RPMI8226 (cell line): ENCODE results near the gene LY9.
A peak's percentile ranks its signal among the peaks of the same experiment; 100 is the strongest.

Experiments
- DNase-seq: peaks from one replicate; pipeline ENCODE4 v3.0.0-alpha.2; 2015

LY9 gene

GRCh38 chr1:160795951-160796383 lies at the start of gene LY9:
Gene LY9, plus strand, starts transcription at chr1:160796174. Its CDS starts 14 bp downstream, at chr1:160796188.
- DNase-seq, result peak; percentile 62

GRCh38 chr1:160746836-160747500 lies 49.0 kb upstream of the LY9 start:
- DNase-seq, result no peak

GRCh38 chr1:160747717-160748116 lies 48.3 kb upstream of the LY9 start:
- no peak for DNase-seq

- no peak for DNase-seq
Measured at GRCh38 chr1:160748181-160748877, 47.6 kb upstream of the LY9 start.

GRCh38 chr1:160748878-160749269 lies 47.1 kb upstream of the LY9 start:
- DNase-seq, result peak; percentile 34

GRCh38 chr1:160750608-160751007 lies 45.4 kb upstream of the LY9 start:
- no peak for DNase-seq

- DNase-seq, result no peak
Measured at GRCh38 chr1:160752406-160752805, 43.6 kb upstream of the LY9 start.

- no peak for DNase-seq
Measured at GRCh38 chr1:160752924-160753323, 43.0 kb upstream of the LY9 start.

GRCh38 chr1:160753594-160753993 lies 42.4 kb upstream of the LY9 start:
- no peak for DNase-seq

GRCh38 chr1:160755461-160755860 lies 40.5 kb upstream of the LY9 start:
- no peak for DNase-seq

GRCh38 chr1:160755911-160756848 lies 39.8 kb upstream of the LY9 start:
- DNase-seq, result no peak

GRCh38 chr1:160756849-160757201 lies 39.1 kb upstream of the LY9 start:
- DNase-seq, result no peak

GRCh38 chr1:160758521-160758920 lies 37.5 kb upstream of the LY9 start:
- DNase-seq, result no peak

- DNase-seq, result no peak
Measured at GRCh38 chr1:160759740-160760139, 36.2 kb upstream of the LY9 start.

- DNase-seq, result no peak
Measured at GRCh38 chr1:160761046-160761445, 34.9 kb upstream of the LY9 start.

GRCh38 chr1:160761886-160762285 lies 34.1 kb upstream of the LY9 start:
- no peak for DNase-seq

- DNase-seq, result no peak
Measured at GRCh38 chr1:160763993-160764392, 32.0 kb upstream of the LY9 start.

GRCh38 chr1:160767395-160768294 lies 28.3 kb upstream of the LY9 start:
- no peak for DNase-seq

- peak; percentile 67 for DNase-seq
Measured at GRCh38 chr1:160768295-160768657, 27.7 kb upstream of the LY9 start.

- DNase-seq, result no peak
Measured at GRCh38 chr1:160772331-160772730, 23.6 kb upstream of the LY9 start.

- no peak for DNase-seq
Measured at GRCh38 chr1:160773093-160773492, 22.9 kb upstream of the LY9 start.

- no peak for DNase-seq
Measured at GRCh38 chr1:160774886-160775719, 20.9 kb upstream of the LY9 start.
